B cell (primary cell): ENCODE results near the gene CEPT1.

Experiments
- EZH2 ChIP-seq: IDR thresholded peaks from 2 replicates; pipeline ENCODE4 v1.6.1; 2012; ENCODE audit warnings: borderline replicate concordance, low read depth, mild to moderate bottlenecking, moderate library complexity, low read length; ENCODE audit not compliant: insufficient read depth, poor library complexity, severe bottlenecking
- TF ChIP-seq, protein P1 (sequence below): fragments of 200-600 bp; IDR thresholded peaks from one replicate; pipeline ENCODE4 v1.8.0; 2022; ENCODE audit warnings: antibody characterized with exemption, mild to moderate bottlenecking

DNA sequence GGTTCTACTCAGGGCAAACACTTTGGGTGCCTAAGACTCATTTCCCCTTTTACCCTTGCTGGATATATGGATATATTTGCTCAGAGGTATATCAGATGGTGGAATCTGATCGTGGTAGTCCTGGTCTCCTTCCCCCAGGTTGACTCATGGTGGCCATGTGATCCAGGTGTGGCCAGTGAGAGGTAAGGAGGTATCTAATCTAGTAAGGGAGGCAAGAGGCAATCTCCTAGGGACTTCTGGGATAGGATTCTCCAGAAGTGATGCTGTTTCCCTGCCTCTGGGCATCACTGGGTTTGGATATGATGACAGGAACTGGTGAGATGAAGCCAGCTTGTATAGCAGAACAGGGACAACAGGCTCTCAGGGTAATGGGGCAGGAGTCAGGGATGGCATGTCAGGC is 68.9 kb downstream of the CEPT1 start:
- TF ChIP-seq, protein P1, sequence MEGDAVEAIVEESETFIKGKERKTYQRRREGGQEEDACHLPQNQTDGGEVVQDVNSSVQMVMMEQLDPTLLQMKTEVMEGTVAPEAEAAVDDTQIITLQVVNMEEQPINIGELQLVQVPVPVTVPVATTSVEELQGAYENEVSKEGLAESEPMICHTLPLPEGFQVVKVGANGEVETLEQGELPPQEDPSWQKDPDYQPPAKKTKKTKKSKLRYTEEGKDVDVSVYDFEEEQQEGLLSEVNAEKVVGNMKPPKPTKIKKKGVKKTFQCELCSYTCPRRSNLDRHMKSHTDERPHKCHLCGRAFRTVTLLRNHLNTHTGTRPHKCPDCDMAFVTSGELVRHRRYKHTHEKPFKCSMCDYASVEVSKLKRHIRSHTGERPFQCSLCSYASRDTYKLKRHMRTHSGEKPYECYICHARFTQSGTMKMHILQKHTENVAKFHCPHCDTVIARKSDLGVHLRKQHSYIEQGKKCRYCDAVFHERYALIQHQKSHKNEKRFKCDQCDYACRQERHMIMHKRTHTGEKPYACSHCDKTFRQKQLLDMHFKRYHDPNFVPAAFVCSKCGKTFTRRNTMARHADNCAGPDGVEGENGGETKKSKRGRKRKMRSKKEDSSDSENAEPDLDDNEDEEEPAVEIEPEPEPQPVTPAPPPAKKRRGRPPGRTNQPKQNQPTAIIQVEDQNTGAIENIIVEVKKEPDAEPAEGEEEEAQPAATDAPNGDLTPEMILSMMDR: no peak
- TF ChIP-seq EZH2: no peak
